ENCODE measurements around the gene DLX3. TPM values are rescaled to one million over a fixed set of nuclear protein-coding genes. Genes with fewer than 3 reads are reported as not detected.

The DLX3 gene
- polyA plus RNA-seq, 3 donors = not detected

GRCh38 chr17:50014471-50015088 lies 19.6 kb upstream of the DLX3 start:
- no peaks in the 10 kb centered on the region for H3K4me1 ChIP-seq (ENCODE audit: control insufficient read depth in 1 of 2, insufficient read depth in 2 of 2, low read length in 2 of 2)
- DNase-seq = no peak
- H4K20me1 ChIP-seq (ENCODE audit: insufficient read depth, low read length) = no peaks in the 10 kb centered on the region
- H3K27ac ChIP-seq (ENCODE audit: low read depth in 1 of 2, low read length in 2 of 2) = no peak overlapping the region
- H2AFZ ChIP-seq (ENCODE audit: insufficient read depth, low read depth, low read length, poor library complexity, severe bottlenecking) = no peak overlapping the region
- no CpG with 5 or more reads among the region's 1 CpG for WGBS (ENCODE audit: insufficient coverage)
- H3K9me3 Mint-ChIP-seq = peaks cover 7 to 25% (median 20%) of the 10 kb centered on the region in 7 donors
- peaks cover 2 to 10% of the 10 kb centered on the region in 2 donors for H3K27me3 ChIP-seq (ENCODE audit: control insufficient read depth in 2 of 2, insufficient read depth in 2 of 2, low read length in 2 of 2)
- H3K27ac Mint-ChIP-seq = no peak overlapping the region
- H3K79me2 ChIP-seq (ENCODE audit: insufficient read depth, low read length) = no peaks in the 10 kb centered on the region
- intact Hi-C loops (cut with micrococcal nuclease) = no loop called here
- H3K27me3 Mint-ChIP-seq (ENCODE audit: low read depth in 3 of 3) = peaks cover 17 to 32% (median 20%) of the 10 kb centered on the region in 3 donors
- TF ChIP-seq CTCF (IDR thresholded peaks at IDR 0.05) = no peak
- H3K9me3 ChIP-seq (replicated peaks in 1 of 2; ENCODE audit: control insufficient read depth in 1 of 2, insufficient read depth in 1 of 2, low read length in 2 of 2) = peaks cover 0 to 17% of the 10 kb centered on the region in 2 donors
- no peak overlapping the region for H3K9ac ChIP-seq (ENCODE audit: insufficient read depth, low read length, poor library complexity, severe bottlenecking)
- no peak overlapping the region for H3K4me3 Mint-ChIP-seq
- no peaks in the 10 kb centered on the region for H3K36me3 ChIP-seq (replicated peaks in 1 of 2; ENCODE audit: control insufficient read depth in 1 of 2, insufficient read depth in 2 of 2, low read length in 2 of 2)
- no peak overlapping the region for H3K4me2 ChIP-seq (replicated peaks; ENCODE audit: extremely low read depth, low read length, poor library complexity, severe bottlenecking)
- H3K4me3 ChIP-seq (replicated peaks in 1 of 3; ENCODE audit: low read depth in 2 of 3, low read length in 3 of 3) = no peak overlapping the region
- H3K36me3 Mint-ChIP-seq = no peaks in the 10 kb centered on the region
- no peaks in the 10 kb centered on the region for H3K4me1 Mint-ChIP-seq

- Mint-ChIP-seq H3K4me1 (no peaks in the 10 kb centered on the region), H3K27me3 (ENCODE audit: low read depth in 3 of 3) (peaks cover 21 to 38% (median 23%) of the 10 kb centered on the region in 3 donors), H3K9me3 (peaks cover 10 to 35% (median 28%) of the 10 kb centered on the region in 7 donors), H3K4me3 (no peak overlapping the region), H3K36me3 (no peaks in the 10 kb centered on the region), H3K27ac (no peak overlapping the region)
- H3K36me3 ChIP-seq (replicated peaks in 1 of 2; ENCODE audit: control insufficient read depth in 1 of 2, insufficient read depth in 2 of 2, low read length in 2 of 2) = no peaks in the 10 kb centered on the region
- no peak for TF ChIP-seq CTCF (IDR thresholded peaks at IDR 0.05)
- no peaks in the 10 kb centered on the region for H3K79me2 ChIP-seq (ENCODE audit: insufficient read depth, low read length)
- WGBS (ENCODE audit: insufficient coverage) = 100% methylated on average over 1 of the region's 2 CpGs
- no peaks in the 10 kb centered on the region for H3K4me1 ChIP-seq (ENCODE audit: control insufficient read depth in 1 of 2, insufficient read depth in 2 of 2, low read length in 2 of 2)
- H3K9me3 ChIP-seq (replicated peaks in 1 of 2; ENCODE audit: control insufficient read depth in 1 of 2, insufficient read depth in 1 of 2, low read length in 2 of 2) = peaks cover 0 to 19% of the 10 kb centered on the region in 2 donors
- no peak overlapping the region for H2AFZ ChIP-seq (ENCODE audit: insufficient read depth, low read depth, low read length, poor library complexity, severe bottlenecking)
- H3K4me3 ChIP-seq (replicated peaks in 1 of 3; ENCODE audit: low read depth in 2 of 3, low read length in 3 of 3) = no peak overlapping the region
- peaks cover 8 to 13% of the 10 kb centered on the region in 2 donors for H3K27me3 ChIP-seq (ENCODE audit: control insufficient read depth in 2 of 2, insufficient read depth in 2 of 2, low read length in 2 of 2)
- H3K4me2 ChIP-seq (replicated peaks; ENCODE audit: extremely low read depth, low read length, poor library complexity, severe bottlenecking) = no peak overlapping the region
- intact Hi-C loops (cut with micrococcal nuclease) = no loop called here
- no peaks in the 10 kb centered on the region for H4K20me1 ChIP-seq (ENCODE audit: insufficient read depth, low read length)
- DNase-seq = no peak
- H3K27ac ChIP-seq (ENCODE audit: low read depth in 1 of 2, low read length in 2 of 2) = no peak overlapping the region
- no peak overlapping the region for H3K9ac ChIP-seq (ENCODE audit: insufficient read depth, low read length, poor library complexity, severe bottlenecking)
These were observed 18.1 kb upstream of the DLX3 start for GRCh38 chr17:50013079-50013478.
